Gastrocnemius medialis (tissue), 4 donors: ENCODE measurements around the gene UPF3A. TPM values are rescaled to one million over a fixed set of nuclear protein-coding genes. Genes with fewer than 3 reads are reported as not detected.
A peak's percentile ranks its signal among the peaks of the same experiment; 100 is the strongest.
"Not testable (repeated sequence)": the region's sequence is repeated elsewhere in the genome, so short reads cannot be mapped to it uniquely, and the experiment has no call there.

ENCODE experiments used
- ATAC-seq, 2 donors: fragments of 150-250 bp; one replicate each; pipeline ENCODE4 v1.9.1; 2016
- DNase-seq, 2 donors: peaks; one replicate each; pipeline ENCODE4 v3.0.0-alpha.2; 2019
- H3K27ac ChIP-seq, 4 donors: fragments of 200-600 bp; sonication (generic); 1 replicate in 1 of 4; 2 replicates in 3 of 4; pipeline ENCODE4 v1.5.1; 2016 to 2018; ENCODE audit warnings: mild to moderate bottlenecking in 2 of 4, moderate library complexity in 1 of 4
- H3K27me3 ChIP-seq, 3 donors: fragments of 200-600 bp; sonication (generic) in 2 of 3; 1 replicate in 1 of 3; 2 replicates in 2 of 3; pipeline versions ENCODE4 v1.5.1 to v1.6.0; 2016 to 2019; ENCODE audit warnings: mild to moderate bottlenecking in 1 of 3, moderate library complexity in 1 of 3
- H3K36me3 ChIP-seq, 2 donors: fragments of 200-600 bp; sonication (generic) in 1 of 2; one replicate each; pipeline ENCODE4 v1.5.1; 2017 to 2018
- H3K4me1 ChIP-seq, 2 donors: fragments of 200-600 bp; sonication (generic) in 1 of 2; one replicate each; pipeline ENCODE4 v1.5.1; 2016 to 2017; ENCODE audit warnings: mild to moderate bottlenecking in 2 of 2
- H3K4me3 ChIP-seq, 4 donors: fragments of 200-600 bp; sonication (generic) in 3 of 4; 1 replicate in 1 of 4; 2 replicates in 3 of 4; pipeline ENCODE4 v1.5.1; 2016 to 2019; ENCODE audit warnings: mild to moderate bottlenecking in 2 of 4
- H3K9me3 ChIP-seq, 3 donors: fragments of 200-600 bp; sonication (generic) in 2 of 3; 1 replicate in 1 of 3; 2 replicates in 2 of 3; pipeline ENCODE4 v1.5.1; 2016 to 2019
- CTCF ChIP-seq, 5 experiments: fragments of 450-650 bp in 3 of 5; fragments of 200-600 bp in 2 of 5; sonication (generic) in 2 of 5; IDR thresholded peaks in 4 of 5; conservative IDR thresholded peaks in 1 of 5; 1 replicate in 4 of 5; 2 replicates in 1 of 5; pipeline ENCODE4 v1.5.1; 2016 to 2019; ENCODE audit warnings: antibody characterized with exemption in 5 of 5, mild to moderate bottlenecking in 3 of 5, moderate library complexity in 3 of 5
- POLR2A ChIP-seq, 2 donors: fragments of 450-650 bp; IDR thresholded peaks; one replicate each; pipeline ENCODE4 v1.6.1; 2017; ENCODE audit warnings: antibody characterized with exemption in 2 of 2, mild to moderate bottlenecking in 2 of 2, moderate library complexity in 2 of 2
- in situ Hi-C, 4 donors: fragments of 200-750 bp; cut with MboI; loops; one replicate each; pipeline versions ENCODE4 v1.15.0 to v1.8.0; 2017; ENCODE audit warnings: low sequenced_read_pairs in 4 of 4
- intact Hi-C: fragments of 100-400 bp; cut with DNase I; formaldehyde crosslinking; loops from one replicate; pipeline ENCODE4 v1.15.1; 2023; ENCODE audit warnings: low total_unique reads
- total RNA-seq, 4 donors: library from RNA; depleted of rRNA; stranded (reverse); fragments of >200 nt; gene quantifications; one replicate each; pipeline versions ENCODE4 v1.1.0 to v1.2.3, GENCODE V29; 2016

Gene UPF3A
- total RNA-seq, 4 donors from 2014 or later: 9.1 to 43.9 (median 24.0) TPM

- no peak for TF ChIP-seq CTCF (IDR thresholded peaks at IDR 0.05 in 4 of 5, conservative IDR thresholded peaks at IDR 0.05 in 1 of 5)
- TF ChIP-seq POLR2A (IDR thresholded peaks at IDR 0.05): no peak
- DNase-seq (no peak), ATAC-seq (no peak)
- Histone ChIP-seq H3K27ac (peak overlapping the region in 1 of 4 donors; percentile 42), H3K4me3 (no peak overlapping the region), H3K27me3 (no peaks in the 10 kb centered on the region), H3K36me3 (peaks cover 0 to 79% of the 10 kb centered on the region in 2 donors), H3K4me1 (peaks cover 6 to 10% of the 10 kb centered on the region in 2 donors), H3K9me3 (no peaks in the 10 kb centered on the region)
- intact Hi-C loops (no loop called here), in situ Hi-C loops (no loop called here)
Measured at GRCh38 chr13:114260814-114261213, 20.6 kb upstream of the UPF3A start.

- intact Hi-C loops (no loop called here), in situ Hi-C loops (no loop called here)
- Histone ChIP-seq H3K36me3 (peaks cover 0 to 84% of the 10 kb centered on the region in 2 donors), H3K4me3 (no peak overlapping the region), H3K9me3 (no peaks in the 10 kb centered on the region), H3K4me1 (peaks cover 6 to 10% of the 10 kb centered on the region in 2 donors), H3K27me3 (no peaks in the 10 kb centered on the region), H3K27ac (peak overlapping the region in 1 of 4 donors; percentile 42)
- no peak for DNase-seq
- TF ChIP-seq CTCF (IDR thresholded peaks at IDR 0.05 in 4 of 5, conservative IDR thresholded peaks at IDR 0.05 in 1 of 5) (no peak), POLR2A (IDR thresholded peaks at IDR 0.05) (no peak)
- ATAC-seq: no peak
Measured at GRCh38 chr13:114261328-114261965, 20.0 kb upstream of the UPF3A start.

- Histone ChIP-seq H3K36me3 (peaks cover 0 to 84% of the 10 kb centered on the region in 2 donors), H3K27me3 (no peaks in the 10 kb centered on the region), H3K4me3 (no peak overlapping the region), H3K27ac (no peak overlapping the region), H3K9me3 (no peaks in the 10 kb centered on the region), H3K4me1 (peaks cover 6 to 10% of the 10 kb centered on the region in 2 donors)
- intact Hi-C loops: no loop called here
- DNase-seq: no peak
- TF ChIP-seq CTCF (IDR thresholded peaks at IDR 0.05 in 4 of 5, conservative IDR thresholded peaks at IDR 0.05 in 1 of 5): no peak
- TF ChIP-seq POLR2A (IDR thresholded peaks at IDR 0.05): no peak
- in situ Hi-C loops: no loop called here
- ATAC-seq: no peak
Measured at GRCh38 chr13:114263578-114263977, 17.8 kb upstream of the UPF3A start.

GRCh38 chr13:114264313-114264712, 17.1 kb upstream of the UPF3A start:
- H3K27me3 ChIP-seq, H3K4me1 ChIP-seq, DNase-seq, intact Hi-C loops, H3K27ac ChIP-seq, H3K9me3 ChIP-seq, ATAC-seq, H3K4me3 ChIP-seq, in situ Hi-C loops: not testable (repeated sequence)
- H3K36me3 ChIP-seq: peaks cover 0 to 82% of the 10 kb centered on the region in 2 donors

- peaks cover 0 to 82% of the 10 kb centered on the region in 2 donors for H3K36me3 ChIP-seq
- no peaks in the 10 kb centered on the region for H3K9me3 ChIP-seq
- TF ChIP-seq POLR2A (IDR thresholded peaks at IDR 0.05) (no peak), CTCF (IDR thresholded peaks at IDR 0.05 in 4 of 5, conservative IDR thresholded peaks at IDR 0.05 in 1 of 5) (no peak)
- H3K4me3 ChIP-seq: no peak overlapping the region
- DNase-seq (no peak), ATAC-seq (no peak)
- in situ Hi-C loops (no loop called here), intact Hi-C loops (no loop called here)
- H3K4me1 ChIP-seq: peaks cover 4 to 6% of the 10 kb centered on the region in 2 donors
- H3K27ac ChIP-seq: no peak overlapping the region
- no peaks in the 10 kb centered on the region for H3K27me3 ChIP-seq
Measured at GRCh38 chr13:114264886-114265611, 16.4 kb upstream of the UPF3A start.
